RWPE1 (cell line): ENCODE measurements around the gene LRP1B.
"Not testable (repeated sequence)": the region's sequence is repeated elsewhere in the genome, so short reads cannot be mapped to it uniquely, and the experiment has no call there.

Experiments used
- CTCF ChIA-PET: fragments of 350-600 bp; sonication (Branson Sonifier 250); formaldehyde crosslinking; extraction: SDS; loops from one replicate; lab custom pipeline; 2021; lab: Yijun Ruan, JAX
- POLR2A ChIA-PET: fragments of 400-600 bp; formaldehyde crosslinking; extraction: SDS; loops from one replicate; lab custom pipeline; 2020; ENCODE audit warnings: antibody characterized with exemption; ENCODE audit not compliant: low non-redundant PET; lab: Yijun Ruan, JAX
- DNase-seq: peaks from one replicate; pipeline ENCODE4 v3.0.0; 2012; ENCODE audit warnings: low spot score
- H3K27ac ChIP-seq: fragments of 450-650 bp; 2 replicates; pipeline ENCODE4 v1.5.1; 2017
- TF ChIP-seq, protein P1 (sequence below): fragments of 450-650 bp; conservative IDR thresholded peaks from 2 replicates; pipeline ENCODE4 v1.5.1; 2017; ENCODE audit warnings: low read depth, mild to moderate bottlenecking

Gene LRP1B

DNA sequence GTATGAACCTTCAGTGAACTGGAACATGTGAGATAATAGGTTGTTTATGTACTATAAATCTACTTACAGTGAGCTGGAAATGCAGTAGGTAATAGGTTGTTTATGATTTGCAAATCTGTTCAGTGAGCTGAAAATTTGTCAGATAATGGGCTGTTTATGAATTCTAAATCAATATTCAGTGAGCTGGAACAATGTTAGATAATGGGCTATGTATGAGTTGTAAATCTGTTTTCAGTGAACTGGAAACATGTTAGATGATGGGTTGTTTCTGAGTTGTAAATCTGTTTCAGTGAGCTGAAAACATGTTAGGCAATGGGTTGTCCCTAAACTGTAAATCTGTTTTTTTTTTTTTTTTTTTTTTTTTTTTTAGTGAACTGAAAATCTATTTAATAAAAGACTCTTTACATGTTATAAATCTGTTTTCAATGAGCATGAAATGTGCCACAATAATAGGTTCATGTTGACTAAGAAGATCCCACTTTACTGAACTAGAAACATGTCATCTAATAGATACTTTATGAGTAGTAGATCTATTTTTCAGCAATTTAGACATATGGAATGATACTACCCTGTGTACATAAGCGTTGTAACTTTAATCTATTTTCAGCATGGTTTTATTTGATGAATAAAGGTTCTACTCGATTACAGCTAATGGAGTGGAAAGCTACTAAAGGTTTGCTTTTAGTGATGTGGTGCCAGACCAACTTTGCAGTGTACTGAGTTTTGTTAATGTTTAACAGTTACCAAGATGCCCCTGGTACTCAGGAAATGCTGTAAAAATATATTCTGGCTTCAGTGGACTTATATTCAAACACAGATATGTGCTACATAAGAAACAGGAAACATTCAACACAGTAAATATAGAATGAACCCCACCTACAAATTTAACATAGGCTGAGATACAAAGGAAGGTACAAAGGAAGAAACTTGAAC lies 1471.8 kb downstream of the LRP1B start:
- CTCF ChIA-PET: interaction anchor here (0.6 to 0.7 kb wide), 4 partner anchors 9 to 1480 kb away, joined by 3 to 9 read pairs (median 4); no protein-coding TSS in a partner anchor
- TF ChIP-seq, protein P1, sequence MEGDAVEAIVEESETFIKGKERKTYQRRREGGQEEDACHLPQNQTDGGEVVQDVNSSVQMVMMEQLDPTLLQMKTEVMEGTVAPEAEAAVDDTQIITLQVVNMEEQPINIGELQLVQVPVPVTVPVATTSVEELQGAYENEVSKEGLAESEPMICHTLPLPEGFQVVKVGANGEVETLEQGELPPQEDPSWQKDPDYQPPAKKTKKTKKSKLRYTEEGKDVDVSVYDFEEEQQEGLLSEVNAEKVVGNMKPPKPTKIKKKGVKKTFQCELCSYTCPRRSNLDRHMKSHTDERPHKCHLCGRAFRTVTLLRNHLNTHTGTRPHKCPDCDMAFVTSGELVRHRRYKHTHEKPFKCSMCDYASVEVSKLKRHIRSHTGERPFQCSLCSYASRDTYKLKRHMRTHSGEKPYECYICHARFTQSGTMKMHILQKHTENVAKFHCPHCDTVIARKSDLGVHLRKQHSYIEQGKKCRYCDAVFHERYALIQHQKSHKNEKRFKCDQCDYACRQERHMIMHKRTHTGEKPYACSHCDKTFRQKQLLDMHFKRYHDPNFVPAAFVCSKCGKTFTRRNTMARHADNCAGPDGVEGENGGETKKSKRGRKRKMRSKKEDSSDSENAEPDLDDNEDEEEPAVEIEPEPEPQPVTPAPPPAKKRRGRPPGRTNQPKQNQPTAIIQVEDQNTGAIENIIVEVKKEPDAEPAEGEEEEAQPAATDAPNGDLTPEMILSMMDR: no peak
- POLR2A ChIA-PET: no interaction called here
- no peak for DNase-seq
- no peak overlapping the region for H3K27ac ChIP-seq

DNA sequence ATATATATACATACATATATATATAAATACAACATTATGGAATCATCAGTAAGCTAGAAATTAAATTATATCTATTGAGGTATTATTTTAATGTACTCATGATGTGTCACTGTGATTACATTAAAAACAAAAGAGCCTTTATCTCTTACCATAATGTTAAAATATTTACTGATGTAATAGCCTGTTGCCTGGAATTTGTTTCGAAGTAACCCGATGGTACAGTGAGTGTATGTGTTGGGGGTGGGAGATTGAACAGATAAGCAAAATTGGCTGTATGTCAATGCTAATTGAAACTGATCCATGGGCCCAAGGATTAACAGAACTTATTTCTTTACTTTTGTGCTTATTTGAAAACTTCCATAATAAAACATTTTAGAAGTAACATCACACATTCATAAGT lies 1473.2 kb downstream of the LRP1B start:
- H3K27ac ChIP-seq: no peak overlapping the region
- DNase-seq: no peak
- TF ChIP-seq, protein P1: no peak
- ChIA-PET POLR2A (no interaction called here), CTCF (no interaction called here)

DNA sequence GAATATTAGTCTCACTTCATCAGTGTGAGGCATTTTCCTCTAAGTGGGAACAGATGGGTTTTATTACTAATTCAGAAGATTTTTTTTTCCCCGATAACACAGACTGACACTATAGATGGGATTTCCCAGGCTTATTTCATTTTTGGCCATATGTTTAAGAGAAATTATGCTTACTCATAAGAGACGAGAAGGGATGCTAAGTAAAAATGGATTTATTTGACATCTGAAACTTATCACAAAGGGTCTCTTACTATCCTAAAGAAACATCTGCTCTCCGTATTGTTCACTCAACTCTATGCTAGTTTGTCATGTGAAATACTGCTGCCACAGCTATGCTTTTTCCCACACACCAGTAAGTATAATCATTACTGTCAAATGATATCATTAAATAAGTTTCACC lies 1476.3 kb downstream of the LRP1B start:
- no peak overlapping the region for H3K27ac ChIP-seq
- POLR2A ChIA-PET: no interaction called here
- CTCF ChIA-PET: no interaction called here
- TF ChIP-seq, protein P1: no peak
- DNase-seq: no peak

GRCh38 chr2:140650825-140651224 lies 1480.0 kb downstream of the LRP1B start:
- DNase-seq: peak; percentile 44
- CTCF ChIA-PET: no interaction called here
- TF ChIP-seq, protein P1: no peak
- POLR2A ChIA-PET: no interaction called here
- no peak overlapping the region for H3K27ac ChIP-seq

- DNase-seq, H3K27ac ChIP-seq, POLR2A ChIA-PET: not testable (repeated sequence)
- CTCF ChIA-PET: interaction anchor here (0.6 to 0.8 kb wide), 2 partner anchors 96 to 980 kb away, joined by 4 read pairs; no protein-coding TSS in a partner anchor
Measured at GRCh38 chr2:140650134-140650533, 1480.7 kb downstream of the LRP1B start.

GRCh38 chr2:140648393-140648792 lies 1482.4 kb downstream of the LRP1B start:
- CTCF ChIA-PET: no interaction called here
- TF ChIP-seq, protein P1: no peak
- no peak for DNase-seq
- POLR2A ChIA-PET: no interaction called here
- no peak overlapping the region for H3K27ac ChIP-seq

GRCh38 chr2:140643761-140644187 lies 1487.0 kb downstream of the LRP1B start:
- ChIA-PET CTCF (interaction anchor here (0.7 to 0.9 kb wide), 2 partner anchors 62 to 220 kb away, joined by 3 to 10 read pairs; no protein-coding TSS in a partner anchor), POLR2A (no interaction called here)
- peak; percentile 25 for DNase-seq
- H3K27ac ChIP-seq: no peak overlapping the region
- TF ChIP-seq, protein P1: no peak
